Hematopoietic multipotent progenitor cell (in vitro differentiated cells): ENCODE measurements around the gene SPARC. TPM values are rescaled to one million over a fixed set of nuclear protein-coding genes. Genes with fewer than 3 reads are reported as not detected.
"Not testable (repeated sequence)": the region's sequence is repeated elsewhere in the genome, so short reads cannot be mapped to it uniquely, and the experiment has no call there.

Experiments
- DNase-seq, 3 donors: peaks; one replicate each; pipeline ENCODE4 v3.0.0-alpha.2; 2011 to 2015; ENCODE audit warnings: low read depth in 2 of 3, low spot score in 2 of 3
- total RNA-seq: library from RNA; depleted of rRNA; stranded (reverse); fragments of >200 nt; gene quantifications from one replicate; pipeline ENCODE4 v1.2.3, GENCODE V29; 2012

Gene SPARC
- total RNA-seq, 1 donor = 112 TPM

- DNase-seq = not testable (repeated sequence)
These were observed 6.6 kb downstream of the SPARC start for GRCh38 chr5:151680156-151680505.

DNA sequence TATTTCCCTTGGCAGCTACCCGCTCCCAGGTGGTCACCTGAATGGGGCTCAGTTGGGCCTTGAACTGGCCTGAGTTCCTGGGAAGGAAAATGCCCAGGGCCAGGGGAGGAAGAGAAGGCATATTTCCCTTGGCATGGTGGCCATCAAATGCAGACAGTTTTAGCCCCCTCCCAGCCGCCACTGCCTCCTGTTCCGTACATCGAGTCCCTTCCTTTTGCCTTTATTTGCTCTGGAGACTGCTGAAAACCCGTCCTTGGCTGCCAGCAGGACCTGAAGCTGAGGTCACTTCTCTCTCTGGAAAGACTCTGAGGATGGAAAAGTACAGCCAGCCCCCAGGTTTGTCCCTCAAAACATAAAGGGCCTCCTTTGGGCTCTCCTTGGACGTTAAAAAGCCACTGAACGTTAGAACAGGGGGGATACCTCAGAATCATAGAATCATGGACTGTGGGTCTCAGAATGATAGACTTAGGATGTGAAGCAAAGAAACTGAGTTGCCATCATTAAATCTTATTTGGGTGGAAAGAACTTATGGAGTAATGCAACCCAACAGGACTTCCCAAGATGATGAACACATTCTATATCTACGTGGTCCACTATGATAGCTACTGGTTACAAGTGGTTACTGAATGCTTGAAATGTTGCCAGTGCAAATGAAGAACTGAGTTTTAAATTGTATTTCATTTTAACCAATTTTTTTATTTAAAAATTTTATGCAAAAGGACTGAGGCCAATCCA, 7.1 kb downstream of the SPARC start:
- DNase-seq = no peak

DNA sequence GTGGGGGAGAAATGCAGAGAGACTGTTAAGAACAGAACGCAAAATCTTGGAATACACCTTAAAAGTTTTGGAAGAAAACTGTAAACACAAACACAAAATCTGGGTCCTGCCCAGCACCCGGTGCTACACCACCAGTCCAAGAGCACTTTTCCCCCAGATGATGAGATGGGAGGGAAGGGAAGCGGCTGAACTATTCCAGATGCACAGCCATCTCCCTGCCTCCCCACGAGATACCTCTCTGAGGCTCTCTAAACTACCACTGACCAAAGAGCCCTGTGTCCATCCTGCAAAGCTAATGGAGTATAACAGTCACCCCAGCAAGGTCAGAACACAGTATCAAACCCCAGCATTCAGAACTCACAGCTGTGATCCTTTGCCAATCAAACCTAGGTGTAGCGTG, 8.0 kb downstream of the SPARC start:
- no peak for DNase-seq

DNA sequence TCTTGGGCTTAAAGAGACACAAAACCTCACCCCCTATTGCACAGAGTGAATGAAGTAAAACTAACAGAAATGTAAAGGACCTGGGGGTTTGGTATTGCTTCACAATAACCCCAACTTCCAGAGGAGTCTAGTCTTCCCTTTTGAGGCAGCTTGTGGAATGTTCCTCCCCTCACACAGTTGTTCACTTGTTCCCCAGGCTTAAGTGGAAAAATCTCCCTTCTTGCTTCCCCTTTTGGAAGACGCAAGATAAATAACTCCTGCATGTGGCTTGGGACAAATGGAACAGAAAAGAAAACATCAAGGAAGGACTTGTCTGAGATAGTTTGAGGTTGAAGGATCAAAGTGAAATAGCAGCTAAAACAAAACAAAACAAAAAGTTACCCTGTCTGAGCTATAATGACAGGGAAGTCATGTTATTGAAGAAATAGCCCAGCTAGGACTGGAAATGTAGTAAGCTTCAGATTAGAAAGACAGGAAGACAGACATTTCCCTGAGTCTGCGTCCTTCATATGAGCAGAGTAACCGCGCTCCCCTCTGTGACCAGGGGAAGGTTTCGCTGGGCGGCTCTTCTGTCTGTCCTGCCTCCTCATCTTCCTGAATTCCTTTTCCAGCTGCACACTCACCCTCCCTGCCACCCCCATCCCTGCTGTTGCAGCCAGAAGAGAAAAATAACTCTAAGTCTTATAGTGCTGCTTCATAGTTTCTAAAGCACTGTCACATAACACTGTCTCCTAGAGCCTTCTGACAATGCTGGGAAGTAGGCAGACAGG, 8.8 kb downstream of the SPARC start:
- peak in 1 of 3 donors; percentile 33 for DNase-seq

- no peak for DNase-seq
These were observed 10.0 kb downstream of the SPARC start for GRCh38 chr5:151676719-151677118.

GRCh38 chr5:151676314-151676712, 10.4 kb downstream of the SPARC start:
- DNase-seq = no peak

DNA sequence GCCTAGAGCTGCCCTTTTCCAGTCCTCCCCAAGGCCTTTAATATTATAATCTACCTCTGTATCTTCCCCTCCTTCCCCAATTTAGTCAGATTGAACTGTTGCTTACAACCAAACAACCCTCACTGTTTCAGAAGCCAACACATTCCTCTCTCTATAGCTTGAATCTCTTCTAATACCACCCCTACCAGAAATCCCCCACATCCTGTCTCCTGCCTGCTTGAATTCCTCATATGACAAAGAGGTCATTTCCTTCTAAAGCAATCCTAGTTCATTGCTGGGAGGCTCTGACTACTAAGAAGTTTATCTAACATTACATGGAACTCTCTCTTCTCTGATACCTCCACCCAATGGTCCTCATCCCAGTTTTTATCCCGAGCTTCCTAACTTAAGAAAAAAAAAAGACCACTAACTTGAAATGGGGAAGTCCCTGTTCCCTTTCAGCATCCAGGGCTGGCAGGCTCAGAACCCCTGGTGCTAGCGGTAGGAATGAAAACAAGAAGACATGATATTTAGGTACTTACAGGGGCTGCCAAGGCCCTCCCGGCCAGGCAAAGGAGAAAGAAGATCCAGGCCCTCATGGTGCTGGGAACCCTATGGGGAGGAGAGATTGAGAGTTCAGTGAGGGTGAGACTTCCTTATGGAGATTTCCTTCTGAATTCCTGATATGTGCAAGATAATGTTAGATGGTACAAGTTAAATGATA, 11.0 kb downstream of the SPARC start:
- DNase-seq = no peak

DNA sequence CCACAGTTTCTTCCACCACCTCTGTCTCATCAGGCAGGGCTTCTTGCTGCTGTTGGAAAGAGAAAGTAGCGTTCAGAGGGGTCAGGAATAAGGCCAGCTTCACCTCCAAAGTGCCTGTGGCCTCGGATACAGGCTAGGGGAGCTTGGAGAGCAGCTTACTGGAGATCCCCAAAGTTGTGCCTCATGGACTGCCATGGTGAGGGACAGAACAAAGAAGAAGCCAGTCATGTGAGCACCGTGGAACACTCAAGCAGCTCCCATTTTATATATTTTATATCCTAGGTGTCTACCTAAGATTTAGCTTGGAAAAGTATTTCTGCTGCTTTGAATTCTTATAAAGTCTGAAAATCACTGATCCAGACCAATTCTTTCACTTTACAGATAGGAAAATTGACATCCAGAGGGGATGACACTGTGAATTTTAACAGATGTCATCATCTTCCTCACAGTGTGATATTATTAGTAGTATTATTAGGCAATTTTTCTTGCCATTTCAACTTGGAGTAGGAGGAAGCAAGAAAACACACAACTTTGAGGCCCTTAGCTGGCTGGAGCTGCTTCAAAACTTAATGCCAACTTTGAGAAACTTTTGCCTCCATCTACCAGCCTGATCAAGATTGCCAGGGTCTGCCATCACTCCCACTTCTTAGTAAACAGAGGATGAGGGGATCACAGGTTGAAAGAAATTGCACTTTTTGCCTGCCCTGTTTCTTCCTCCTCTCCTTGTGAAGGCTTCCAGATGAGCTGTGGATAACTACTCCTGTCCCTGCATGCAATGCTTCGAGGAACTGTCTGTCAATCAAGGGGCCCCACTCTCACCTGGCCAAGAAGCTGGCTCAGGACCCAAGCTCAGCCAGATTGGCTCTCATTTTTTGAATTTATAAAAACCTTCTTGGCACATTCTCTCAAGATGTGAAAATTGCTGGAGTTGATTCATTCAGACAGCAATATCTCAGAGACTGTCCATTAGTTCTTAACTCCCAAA, 11.8 kb downstream of the SPARC start:
- DNase-seq = no peak

DNA sequence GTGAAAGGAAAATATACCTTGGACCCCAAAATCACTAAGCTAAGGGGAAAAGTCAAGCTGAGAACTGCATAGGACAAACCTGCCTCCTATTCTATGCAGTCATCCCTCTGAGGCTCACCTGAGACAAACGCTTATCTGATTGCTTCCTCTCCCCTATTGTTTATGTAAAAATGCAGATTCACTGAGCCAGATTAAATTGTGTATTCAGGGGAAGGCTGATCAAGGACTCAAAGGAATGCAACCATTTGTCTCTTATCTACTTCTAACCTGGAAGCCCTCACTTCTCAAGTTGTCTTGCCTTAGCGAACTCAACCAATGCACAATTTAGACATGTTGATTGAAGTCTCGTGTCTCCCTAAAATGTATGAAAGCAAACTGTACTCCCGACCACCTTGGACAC, 13.3 kb downstream of the SPARC start:
- no peak for DNase-seq

DNA sequence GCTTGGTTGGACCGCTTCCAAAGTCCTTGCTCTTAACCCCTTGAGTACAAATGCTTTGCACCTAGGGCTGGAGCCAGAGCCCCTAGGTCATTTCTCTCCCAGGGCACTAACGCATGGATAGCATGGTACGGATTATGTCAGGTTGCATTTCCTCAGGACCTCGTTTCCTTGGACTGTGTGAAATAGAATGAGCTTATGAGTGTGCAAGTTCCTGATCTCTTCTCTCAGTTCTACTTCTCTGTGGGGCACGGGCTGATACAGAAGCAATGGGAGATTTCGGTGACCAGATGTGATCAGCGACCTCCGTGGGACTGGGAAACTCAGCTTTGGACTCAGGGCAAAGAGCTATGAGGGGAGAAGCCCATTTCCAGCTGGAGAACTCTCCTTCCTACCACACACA, 14.2 kb downstream of the SPARC start:
- no peak for DNase-seq

DNA sequence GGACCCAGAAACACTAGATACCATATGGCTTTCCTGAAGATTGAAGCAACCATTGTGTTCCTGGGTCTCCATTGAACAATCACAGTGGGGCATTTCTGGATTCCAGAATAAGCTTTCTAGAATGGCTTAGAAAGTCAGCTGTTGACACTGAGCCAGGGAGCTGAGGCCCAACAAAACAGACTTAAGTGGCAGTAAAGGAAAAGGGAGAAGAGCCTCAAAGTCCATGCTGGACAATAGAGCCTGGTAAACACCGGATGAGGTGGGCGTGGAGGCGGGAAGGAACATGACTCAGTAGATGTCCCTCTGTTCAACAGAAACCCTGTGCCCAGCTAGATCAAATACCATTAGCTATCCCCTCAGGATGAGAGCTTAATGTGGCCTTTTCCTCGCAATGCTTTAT, 14.8 kb downstream of the SPARC start:
- no peak for DNase-seq

GRCh38 chr5:151670953-151671636, 15.6 kb downstream of the SPARC start:
- DNase-seq = peak in 2 of 3 donors; percentile 70 to 75

GRCh38 chr5:151670083-151670686, 16.5 kb downstream of the SPARC start:
- DNase-seq = no peak

DNA sequence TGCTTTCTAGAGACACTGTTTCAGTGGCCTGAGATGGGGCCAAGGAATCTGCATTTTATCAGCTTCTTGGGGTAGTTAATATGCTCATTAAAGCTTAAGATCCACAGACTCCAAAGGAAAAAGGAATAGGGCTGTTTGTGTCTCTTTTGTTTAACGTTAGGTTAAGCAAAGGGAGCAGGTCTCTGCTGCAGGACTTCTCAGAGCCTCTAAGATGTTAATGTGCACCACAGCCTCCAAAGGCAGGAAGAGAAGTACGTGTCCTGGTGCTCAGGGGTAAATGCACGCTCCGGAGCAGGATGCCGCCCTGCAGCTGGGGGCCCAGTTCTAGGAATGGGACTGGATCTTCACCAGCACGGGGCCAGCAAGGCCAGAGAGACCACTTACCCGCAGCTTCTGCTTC, 19.6 kb downstream of the SPARC start:
- no peak for DNase-seq

DNA sequence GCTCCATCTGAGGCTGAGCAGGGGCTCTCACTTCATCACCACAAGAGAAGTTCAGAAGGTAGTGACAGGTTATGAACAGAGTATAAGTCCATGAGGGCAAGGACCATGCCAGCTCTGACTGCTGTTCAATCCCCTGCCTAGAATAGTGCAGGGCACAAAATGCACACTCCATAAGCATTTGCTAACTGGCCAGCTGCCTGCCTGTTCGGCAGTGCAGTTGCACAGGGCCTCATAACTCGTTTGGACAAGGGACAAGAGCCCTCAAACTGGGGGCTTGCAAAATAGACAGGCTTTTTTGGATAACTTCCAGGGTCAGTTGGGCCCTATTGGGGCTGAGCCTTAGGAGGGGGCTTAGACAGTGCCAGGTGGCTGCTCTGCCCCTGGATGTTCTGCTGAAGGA, 21.1 kb downstream of the SPARC start:
- DNase-seq = no peak

GRCh38 chr5:151664694-151665585, 21.8 kb downstream of the SPARC start:
- no peak for DNase-seq

- DNase-seq = no peak
These were observed 23.0 kb downstream of the SPARC start for GRCh38 chr5:151663617-151664293.

GRCh38 chr5:151662805-151663204, 23.9 kb downstream of the SPARC start:
- DNase-seq = no peak
